ENCODE data around the gene ALDH3A1. TPM values are rescaled to one million over a fixed set of nuclear protein-coding genes. Genes with fewer than 3 reads are reported as not detected.

The ALDH3A1 gene
- polyA plus RNA-seq, 1 donor from 2014 or later = 0.10 TPM

DNA sequence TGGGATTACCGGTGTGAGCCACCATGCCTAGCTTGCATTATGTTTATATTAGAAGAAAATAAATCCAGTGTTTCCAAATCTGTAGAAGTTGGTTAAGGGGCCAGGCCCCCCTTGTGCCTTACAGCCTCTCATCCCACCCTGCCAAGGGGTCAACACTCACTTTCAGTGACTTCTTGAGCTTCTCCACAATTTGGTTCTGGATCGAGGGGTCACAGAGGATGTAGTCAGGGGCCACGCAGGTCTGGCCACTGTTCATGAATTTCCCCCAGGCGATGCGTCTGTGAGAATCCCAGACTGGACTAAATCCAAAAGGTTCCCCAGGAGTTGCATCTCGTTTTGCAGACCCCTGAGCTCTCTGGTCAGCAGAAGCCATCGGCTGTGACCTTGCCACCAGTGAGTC lies 7.2 kb downstream of the ALDH3A1 start (continued):
- TF ChIP-seq, protein P1, sequence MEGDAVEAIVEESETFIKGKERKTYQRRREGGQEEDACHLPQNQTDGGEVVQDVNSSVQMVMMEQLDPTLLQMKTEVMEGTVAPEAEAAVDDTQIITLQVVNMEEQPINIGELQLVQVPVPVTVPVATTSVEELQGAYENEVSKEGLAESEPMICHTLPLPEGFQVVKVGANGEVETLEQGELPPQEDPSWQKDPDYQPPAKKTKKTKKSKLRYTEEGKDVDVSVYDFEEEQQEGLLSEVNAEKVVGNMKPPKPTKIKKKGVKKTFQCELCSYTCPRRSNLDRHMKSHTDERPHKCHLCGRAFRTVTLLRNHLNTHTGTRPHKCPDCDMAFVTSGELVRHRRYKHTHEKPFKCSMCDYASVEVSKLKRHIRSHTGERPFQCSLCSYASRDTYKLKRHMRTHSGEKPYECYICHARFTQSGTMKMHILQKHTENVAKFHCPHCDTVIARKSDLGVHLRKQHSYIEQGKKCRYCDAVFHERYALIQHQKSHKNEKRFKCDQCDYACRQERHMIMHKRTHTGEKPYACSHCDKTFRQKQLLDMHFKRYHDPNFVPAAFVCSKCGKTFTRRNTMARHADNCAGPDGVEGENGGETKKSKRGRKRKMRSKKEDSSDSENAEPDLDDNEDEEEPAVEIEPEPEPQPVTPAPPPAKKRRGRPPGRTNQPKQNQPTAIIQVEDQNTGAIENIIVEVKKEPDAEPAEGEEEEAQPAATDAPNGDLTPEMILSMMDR (IDR thresholded peaks at IDR 0.05; ENCODE audit: poor library complexity, severe bottlenecking) = no peak
- no peak for TF ChIP-seq POLR2AphosphoS5 (IDR thresholded peaks at IDR 0.05)

DNA sequence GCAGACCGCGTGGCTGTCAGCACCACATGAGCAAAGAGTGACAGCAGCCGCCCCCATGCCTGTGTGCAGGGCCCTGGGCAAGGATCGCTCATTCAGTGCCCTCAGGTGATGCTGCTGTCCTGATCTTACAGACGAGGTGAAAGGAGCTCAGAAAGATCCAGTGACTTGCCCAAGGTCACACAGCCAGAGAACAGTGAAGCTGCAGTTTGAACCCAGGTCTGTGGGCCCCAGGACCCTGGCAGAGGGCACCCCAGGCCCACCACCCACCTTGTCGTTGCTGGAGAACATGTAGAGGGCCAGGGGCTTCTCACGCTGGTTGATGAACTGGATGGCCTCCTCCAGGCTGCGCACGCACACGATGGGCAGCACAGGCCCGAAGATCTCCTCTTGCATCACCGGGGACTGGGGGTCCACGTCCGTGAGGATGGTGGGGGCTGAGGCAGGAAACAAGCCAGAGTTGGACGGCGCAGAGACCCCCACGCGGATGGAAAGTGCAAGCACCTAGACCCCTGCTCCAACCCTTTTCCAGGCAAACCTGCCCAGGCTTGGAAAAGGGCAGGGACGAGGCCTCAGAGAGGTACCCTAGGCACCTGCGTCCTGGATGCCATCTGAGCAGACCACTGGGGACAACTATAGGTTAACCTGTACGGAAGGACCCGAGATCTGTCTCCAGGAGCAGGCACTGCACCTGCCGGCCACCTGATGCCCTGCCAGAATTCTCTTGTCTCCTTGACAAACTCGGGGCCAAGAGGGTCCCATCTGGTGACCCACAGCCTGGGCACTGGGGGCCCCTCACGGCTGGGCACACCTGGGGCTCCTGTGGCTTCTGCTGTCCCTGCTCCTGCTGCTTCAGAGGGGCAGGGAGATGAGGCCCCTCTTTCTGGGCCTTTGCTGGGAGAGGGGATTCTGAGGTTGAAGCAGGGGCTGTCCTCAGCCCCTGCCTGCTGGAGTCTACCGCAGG lies 8.6 kb downstream of the ALDH3A1 start:
- TF ChIP-seq, protein P1 (IDR thresholded peaks at IDR 0.05; ENCODE audit: poor library complexity, severe bottlenecking) = no peak
- TF ChIP-seq SMC3 (conservative IDR thresholded peaks at IDR 0.05; ENCODE audit: poor library complexity) (no peak), POLR2AphosphoS5 (IDR thresholded peaks at IDR 0.05) (no peak), EZH2 (IDR thresholded peaks at IDR 0.05; ENCODE audit: borderline replicate concordance, insufficient read depth, low read length, poor library complexity, severe bottlenecking) (no peak), EP300 (conservative IDR thresholded peaks at IDR 0.05; ENCODE audit: poor library complexity, severe bottlenecking) (no peak), RAD21 (conservative IDR thresholded peaks at IDR 0.05) (no peak), TAF1 (IDR thresholded peaks at IDR 0.05; ENCODE audit: low read depth) (no peak), MXI1 (conservative IDR thresholded peaks at IDR 0.05; ENCODE audit: poor library complexity, severe bottlenecking) (no peak)
- TF ChIP-seq, protein P2, sequence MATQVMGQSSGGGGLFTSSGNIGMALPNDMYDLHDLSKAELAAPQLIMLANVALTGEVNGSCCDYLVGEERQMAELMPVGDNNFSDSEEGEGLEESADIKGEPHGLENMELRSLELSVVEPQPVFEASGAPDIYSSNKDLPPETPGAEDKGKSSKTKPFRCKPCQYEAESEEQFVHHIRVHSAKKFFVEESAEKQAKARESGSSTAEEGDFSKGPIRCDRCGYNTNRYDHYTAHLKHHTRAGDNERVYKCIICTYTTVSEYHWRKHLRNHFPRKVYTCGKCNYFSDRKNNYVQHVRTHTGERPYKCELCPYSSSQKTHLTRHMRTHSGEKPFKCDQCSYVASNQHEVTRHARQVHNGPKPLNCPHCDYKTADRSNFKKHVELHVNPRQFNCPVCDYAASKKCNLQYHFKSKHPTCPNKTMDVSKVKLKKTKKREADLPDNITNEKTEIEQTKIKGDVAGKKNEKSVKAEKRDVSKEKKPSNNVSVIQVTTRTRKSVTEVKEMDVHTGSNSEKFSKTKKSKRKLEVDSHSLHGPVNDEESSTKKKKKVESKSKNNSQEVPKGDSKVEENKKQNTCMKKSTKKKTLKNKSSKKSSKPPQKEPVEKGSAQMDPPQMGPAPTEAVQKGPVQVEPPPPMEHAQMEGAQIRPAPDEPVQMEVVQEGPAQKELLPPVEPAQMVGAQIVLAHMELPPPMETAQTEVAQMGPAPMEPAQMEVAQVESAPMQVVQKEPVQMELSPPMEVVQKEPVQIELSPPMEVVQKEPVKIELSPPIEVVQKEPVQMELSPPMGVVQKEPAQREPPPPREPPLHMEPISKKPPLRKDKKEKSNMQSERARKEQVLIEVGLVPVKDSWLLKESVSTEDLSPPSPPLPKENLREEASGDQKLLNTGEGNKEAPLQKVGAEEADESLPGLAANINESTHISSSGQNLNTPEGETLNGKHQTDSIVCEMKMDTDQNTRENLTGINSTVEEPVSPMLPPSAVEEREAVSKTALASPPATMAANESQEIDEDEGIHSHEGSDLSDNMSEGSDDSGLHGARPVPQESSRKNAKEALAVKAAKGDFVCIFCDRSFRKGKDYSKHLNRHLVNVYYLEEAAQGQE (IDR thresholded peaks at IDR 0.05; ENCODE audit: borderline replicate concordance) = no peak
- no peaks in the 10 kb centered on the region for H3K79me2 ChIP-seq (replicated peaks; ENCODE audit: insufficient read depth, low read length)
- no peak overlapping the region for H2AFZ ChIP-seq (ENCODE audit: low read depth, low read length)
- H3K4me2 ChIP-seq (ENCODE audit: low read length) = no peak overlapping the region
- H3K27me3 ChIP-seq (ENCODE audit: insufficient read depth, low read depth, low read length) = no peaks in the 10 kb centered on the region
- no peaks in the 10 kb centered on the region for H3K9me2 ChIP-seq (ENCODE audit: insufficient read depth, low read length)
- no peaks in the 10 kb centered on the region for H3F3A ChIP-seq (ENCODE audit: insufficient read depth, low read length, poor library complexity, severe bottlenecking)
- no peak overlapping the region for H3K9ac ChIP-seq (ENCODE audit: low read length)
- no peaks in the 10 kb centered on the region for H3K9me3 ChIP-seq (ENCODE audit: low read length)
- no peak overlapping the region for H3K27ac ChIP-seq (ENCODE audit: low read length)
- H3K36me3 ChIP-seq (ENCODE audit: insufficient read depth, low read length) = no peaks in the 10 kb centered on the region
- no peaks in the 10 kb centered on the region for H4K20me1 ChIP-seq (ENCODE audit: insufficient read depth)
- no peak overlapping the region for H3K4me3 ChIP-seq (ENCODE audit: low read length)
